H1 (cell line): Measurements from ENCODE around the gene OR1K1. TPM values are rescaled to one million over a fixed set of nuclear protein-coding genes. Genes with fewer than 3 reads are reported as not detected.

ENCODE experiments used
- CHD1 ChIP-seq: IDR thresholded peaks from 2 replicates; pipeline ENCODE4 v1.6.1; 2012; ENCODE audit warnings: low read depth, low read length, improper control_type of control experiment
- GABPA ChIP-seq: IDR thresholded peaks from 2 replicates; pipeline ENCODE4 v1.6.1; 2011; ENCODE audit warnings: mild to moderate bottlenecking, low read length, moderate library complexity, borderline replicate concordance; ENCODE audit not compliant: insufficient read depth
- SIN3A ChIP-seq, 2 experiments: IDR thresholded peaks in 1 of 2; conservative IDR thresholded peaks in 1 of 2; 2 replicates each; pipeline ENCODE4 v1.6.1; 2011 to 2012; ENCODE audit warnings: low read length in 2 of 2, improper control_type of control experiment in 1 of 2, low read depth in 1 of 2, mild to moderate bottlenecking in 1 of 2
- TAF1 ChIP-seq: IDR thresholded peaks from 2 replicates; pipeline ENCODE4 v1.6.1; 2011; ENCODE audit warnings: mild to moderate bottlenecking, low read depth, low read length
- polyA plus RNA-seq, 7 experiments: library from polyadenylated mRNA; depleted of rRNA in 3 of 7; stranded (reverse) in 5 of 7; unstranded in 2 of 7; fragments of >200 nt in 5 of 7; fragments of 200-250 nt in 2 of 7; gene quantifications; 1 replicate in 5 of 7; 2 replicates in 1 of 7; 4 replicates in 1 of 7; pipeline versions ENCODE4 v1.2.1 to v1.2.3, GENCODE V29; 2011 to 2013; ENCODE audit warnings: missing spikeins in 2 of 7, mixed read lengths in 2 of 7
- total RNA-seq: library from RNA; stranded (reverse); fragmentation: NEBNext Ultra II Directional; extraction: Animal tissue kit (Norgen Biotek cat#: 25700); gene quantifications from 2 replicates; pipeline ENCODE4 v1.2.1, GENCODE V29; 2021
- TF ChIP-seq, protein P1 (sequence below): IDR thresholded peaks from 2 replicates; pipeline ENCODE4 v1.6.1; 2012; ENCODE audit warnings: inconsistent platforms

Gene OR1K1
- total and polyA plus RNA-seq, 2 of the 8 experiments (the other 6 are each of a cell fraction or from before 2014, with no cell fraction given), result not detected

- TF ChIP-seq, protein P1, sequence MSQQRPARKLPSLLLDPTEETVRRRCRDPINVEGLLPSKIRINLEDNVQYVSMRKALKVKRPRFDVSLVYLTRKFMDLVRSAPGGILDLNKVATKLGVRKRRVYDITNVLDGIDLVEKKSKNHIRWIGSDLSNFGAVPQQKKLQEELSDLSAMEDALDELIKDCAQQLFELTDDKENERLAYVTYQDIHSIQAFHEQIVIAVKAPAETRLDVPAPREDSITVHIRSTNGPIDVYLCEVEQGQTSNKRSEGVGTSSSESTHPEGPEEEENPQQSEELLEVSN, result no peak
- TF ChIP-seq GABPA (no peak), TAF1 (no peak), SIN3A (conservative IDR thresholded peaks at IDR 0.05 in 1 of 2, IDR thresholded peaks at IDR 0.05 in 1 of 2; ENCODE audit: low read depth in 1 of 2, low read length in 2 of 2) (no peak), CHD1 (no peak)
These were observed 19.9 kb upstream of the OR1K1 start (continued) for GRCh38 chr9:122780026-122780425.
